Gastroesophageal sphincter (tissue), 4 donors: ENCODE results near the gene TEX264. TPM values are rescaled to one million over a fixed set of nuclear protein-coding genes. Genes with fewer than 3 reads are reported as not detected.

ENCODE experiments used
- ATAC-seq: fragments of 150-250 bp; one replicate; pipeline ENCODE4 v1.9.1; 2016; ENCODE audit warnings: mild to moderate bottlenecking, moderate library complexity
- H3K27ac ChIP-seq, 4 donors: fragments of 200-600 bp; sonication (generic) in 3 of 4; 1 replicate in 3 of 4; 2 replicates in 1 of 4; pipeline ENCODE4 v1.5.1; 2016 to 2019
- H3K27me3 ChIP-seq: fragments of 200-600 bp; sonication (generic); one replicate; pipeline ENCODE4 v1.5.1; 2019
- H3K36me3 ChIP-seq, 2 donors: fragments of 200-600 bp; sonication (generic); one replicate each; pipeline ENCODE4 v1.5.1; 2019; ENCODE audit warnings: control low read depth in 1 of 2
- H3K4me1 ChIP-seq, 3 donors: fragments of 200-600 bp; sonication (generic); 1 replicate in 2 of 3; 2 replicates in 1 of 3; pipeline ENCODE4 v1.5.1; 2016 to 2019; ENCODE audit warnings: control low read depth in 2 of 3
- H3K4me3 ChIP-seq, 2 donors: fragments of 200-600 bp; sonication (generic); one replicate each; pipeline ENCODE4 v1.5.1; 2019; ENCODE audit warnings: mild to moderate bottlenecking in 1 of 2, moderate library complexity in 1 of 2
- H3K9me3 ChIP-seq, 3 donors: fragments of 200-600 bp; sonication (generic); one replicate each; pipeline ENCODE4 v1.5.1; 2017 to 2019; ENCODE audit warnings: control low read depth in 2 of 3
- EP300 ChIP-seq: sonication (generic); formaldehyde crosslinking; IDR thresholded peaks from one replicate; pipeline ENCODE4 v1.6.1; 2017; ENCODE audit warnings: antibody characterized with exemption, mild to moderate bottlenecking
- POLR2A ChIP-seq, 2 donors: fragments of 450-650 bp; IDR thresholded peaks; one replicate each; pipeline ENCODE4 v1.6.1; 2017; ENCODE audit warnings: antibody characterized with exemption in 2 of 2, mild to moderate bottlenecking in 2 of 2, moderate library complexity in 1 of 2
- POLR2AphosphoS5 ChIP-seq: sonication (generic); formaldehyde crosslinking; IDR thresholded peaks from one replicate; pipeline ENCODE4 v1.6.1; 2017; ENCODE audit warnings: antibody characterized with exemption
- WGBS, 2 donors: methylation state at CpG; one replicate each; pipeline ENCODE4 v1.1.5; 2018; ENCODE audit warnings: low coverage in 1 of 2; 5-methylcytosine and 5-hydroxymethylcytosine counted together
- total RNA-seq, 4 donors: library from RNA; depleted of rRNA; stranded (reverse); fragments of >200 nt; gene quantifications; one replicate each; pipeline ENCODE4 v1.1.0, GENCODE V29; 2016
- TF ChIP-seq, protein P1 (sequence below), 4 experiments: fragments of 200-600 bp in 2 of 4; fragments of 450-650 bp in 2 of 4; sonication (generic) in 1 of 4; IDR thresholded peaks; one replicate each; pipeline ENCODE4 v1.5.1; 2017 to 2019; ENCODE audit warnings: antibody characterized with exemption in 4 of 4, mild to moderate bottlenecking in 2 of 4, moderate library complexity in 2 of 4

Gene TEX264
- total RNA-seq, 4 donors from 2014 or later: 43.9 to 67.5 (median 51.4) TPM

DNA sequence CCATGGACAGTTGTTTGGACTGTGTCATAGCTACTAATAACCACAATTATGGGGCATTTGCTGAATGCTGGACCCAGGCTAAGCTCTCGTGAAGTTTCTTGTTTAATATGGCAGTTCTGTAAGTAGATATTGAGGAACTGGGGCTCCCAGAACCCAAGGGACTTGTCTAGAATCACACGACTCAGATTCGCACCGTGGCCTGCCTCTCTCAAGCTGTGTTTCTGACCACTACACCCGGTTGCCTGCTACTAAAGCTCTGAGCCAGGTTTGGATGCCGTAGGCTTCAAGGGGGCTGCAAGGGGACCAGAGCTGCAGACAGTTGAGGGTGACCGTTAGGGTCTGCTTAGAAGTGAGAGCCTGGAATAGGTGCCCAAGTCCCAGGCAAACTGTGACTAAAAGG is 11.5 kb downstream of the TEX264 start:
- H3K27ac ChIP-seq: no peak overlapping the region
- peaks cover 0 to 85% (median 22%) of the 10 kb centered on the region in 3 donors for H3K4me1 ChIP-seq
- no peak for TF ChIP-seq POLR2A (IDR thresholded peaks at IDR 0.05)
- no peak for TF ChIP-seq EP300
- TF ChIP-seq, protein P1, sequence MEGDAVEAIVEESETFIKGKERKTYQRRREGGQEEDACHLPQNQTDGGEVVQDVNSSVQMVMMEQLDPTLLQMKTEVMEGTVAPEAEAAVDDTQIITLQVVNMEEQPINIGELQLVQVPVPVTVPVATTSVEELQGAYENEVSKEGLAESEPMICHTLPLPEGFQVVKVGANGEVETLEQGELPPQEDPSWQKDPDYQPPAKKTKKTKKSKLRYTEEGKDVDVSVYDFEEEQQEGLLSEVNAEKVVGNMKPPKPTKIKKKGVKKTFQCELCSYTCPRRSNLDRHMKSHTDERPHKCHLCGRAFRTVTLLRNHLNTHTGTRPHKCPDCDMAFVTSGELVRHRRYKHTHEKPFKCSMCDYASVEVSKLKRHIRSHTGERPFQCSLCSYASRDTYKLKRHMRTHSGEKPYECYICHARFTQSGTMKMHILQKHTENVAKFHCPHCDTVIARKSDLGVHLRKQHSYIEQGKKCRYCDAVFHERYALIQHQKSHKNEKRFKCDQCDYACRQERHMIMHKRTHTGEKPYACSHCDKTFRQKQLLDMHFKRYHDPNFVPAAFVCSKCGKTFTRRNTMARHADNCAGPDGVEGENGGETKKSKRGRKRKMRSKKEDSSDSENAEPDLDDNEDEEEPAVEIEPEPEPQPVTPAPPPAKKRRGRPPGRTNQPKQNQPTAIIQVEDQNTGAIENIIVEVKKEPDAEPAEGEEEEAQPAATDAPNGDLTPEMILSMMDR (IDR thresholded peaks at IDR 0.05): no peak
- TF ChIP-seq POLR2AphosphoS5: no peak
- peaks cover 0 to 86% of the 10 kb centered on the region in 2 donors for H3K36me3 ChIP-seq
- no peaks in the 10 kb centered on the region for H3K27me3 ChIP-seq
- ATAC-seq: no peak
- WGBS, 2 donors: 61 to 83% methylated on average over 1 to 5 of the region's 7 CpGs
- H3K9me3 ChIP-seq: no peaks in the 10 kb centered on the region
- no peak overlapping the region for H3K4me3 ChIP-seq

DNA sequence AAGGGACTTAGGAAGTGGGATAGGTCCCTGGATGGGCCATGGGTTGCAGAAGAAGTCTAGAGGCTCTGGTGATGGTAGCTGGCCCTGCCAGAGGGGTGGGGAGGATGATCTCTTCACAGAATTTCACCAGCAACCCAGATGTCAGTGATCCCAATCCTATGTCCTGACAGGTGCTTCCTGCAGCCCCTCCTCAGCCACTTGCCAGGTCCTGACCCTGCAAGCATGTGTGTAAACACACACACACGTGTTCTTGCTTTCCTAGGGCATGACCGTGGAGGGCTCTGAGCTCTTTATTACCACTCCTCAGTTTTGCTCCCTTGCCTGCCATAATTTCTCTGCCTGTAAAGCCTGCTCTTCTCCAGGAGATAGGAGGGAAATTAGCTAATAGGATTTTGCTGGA is 12.5 kb downstream of the TEX264 start:
- Histone ChIP-seq H3K27ac (peak overlapping the region in 2 of 4 donors; percentile 50 to 65), H3K27me3 (no peaks in the 10 kb centered on the region), H3K9me3 (no peaks in the 10 kb centered on the region), H3K36me3 (peaks cover 0 to 86% of the 10 kb centered on the region in 2 donors), H3K4me1 (peaks cover 0 to 85% (median 22%) of the 10 kb centered on the region in 3 donors), H3K4me3 (no peak overlapping the region)
- TF ChIP-seq POLR2A (IDR thresholded peaks at IDR 0.05) (no peak), POLR2AphosphoS5 (no peak), EP300 (no peak)
- TF ChIP-seq, protein P1 (IDR thresholded peaks at IDR 0.05): no peak
- 29% methylated on average over 1 of the region's 2 CpGs; no CpG with 5 or more reads in 1 of the 2 donors for WGBS, 2 donors
- no peak for ATAC-seq

DNA sequence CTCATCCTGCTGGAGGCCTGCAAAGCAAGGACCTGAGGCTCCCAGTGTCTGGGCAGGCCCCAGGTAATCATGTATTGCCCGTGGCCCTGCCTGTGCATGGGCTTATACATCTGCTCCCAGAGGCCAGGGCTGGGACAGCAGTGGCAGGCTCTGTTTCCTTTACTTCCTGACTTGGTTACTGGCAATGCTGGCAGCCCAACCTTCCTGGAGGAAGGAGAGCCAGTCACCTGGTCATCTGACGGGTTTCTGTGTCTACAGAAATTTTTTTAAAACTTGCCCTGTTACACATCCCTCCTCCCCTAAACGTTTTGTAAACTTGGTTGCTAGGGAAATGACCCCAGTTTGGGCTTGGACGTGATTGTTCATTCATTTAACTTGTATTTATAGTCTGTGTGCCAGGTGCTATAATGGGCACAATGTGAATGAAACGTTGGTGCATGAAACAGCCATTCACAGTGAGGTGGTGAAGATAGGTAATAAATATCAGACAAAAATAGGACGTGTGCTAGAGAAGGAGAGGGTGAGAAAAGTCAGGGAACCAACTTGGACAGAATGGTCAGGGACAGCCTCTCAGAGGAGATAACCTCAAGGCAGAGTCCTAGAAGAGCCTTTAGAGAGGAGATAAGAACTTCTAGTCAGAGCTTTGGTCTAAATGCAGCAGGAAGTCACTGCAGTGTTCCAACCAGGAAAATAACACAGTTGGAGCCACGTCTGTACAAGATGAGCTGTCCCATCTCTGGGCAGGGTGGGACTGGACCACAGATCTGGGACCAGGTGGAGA is 14.1 kb downstream of the TEX264 start:
- peak overlapping the region in 3 of 4 donors; percentile 65 to 73 (median 71) for H3K27ac ChIP-seq
- no peak overlapping the region for H3K4me3 ChIP-seq
- 28 to 38% methylated on average over 6 to 7 of the region's 7 CpGs for WGBS, 2 donors
- TF ChIP-seq EP300 (no peak), POLR2AphosphoS5 (no peak), POLR2A (IDR thresholded peaks at IDR 0.05) (no peak)
- TF ChIP-seq, protein P1 (IDR thresholded peaks at IDR 0.05): no peak
- H3K9me3 ChIP-seq: no peaks in the 10 kb centered on the region
- no peaks in the 10 kb centered on the region for H3K27me3 ChIP-seq
- peaks cover 0 to 86% of the 10 kb centered on the region in 2 donors for H3K36me3 ChIP-seq
- H3K4me1 ChIP-seq: peaks cover 0 to 77% (median 22%) of the 10 kb centered on the region in 3 donors
- ATAC-seq: peak; percentile 44

DNA sequence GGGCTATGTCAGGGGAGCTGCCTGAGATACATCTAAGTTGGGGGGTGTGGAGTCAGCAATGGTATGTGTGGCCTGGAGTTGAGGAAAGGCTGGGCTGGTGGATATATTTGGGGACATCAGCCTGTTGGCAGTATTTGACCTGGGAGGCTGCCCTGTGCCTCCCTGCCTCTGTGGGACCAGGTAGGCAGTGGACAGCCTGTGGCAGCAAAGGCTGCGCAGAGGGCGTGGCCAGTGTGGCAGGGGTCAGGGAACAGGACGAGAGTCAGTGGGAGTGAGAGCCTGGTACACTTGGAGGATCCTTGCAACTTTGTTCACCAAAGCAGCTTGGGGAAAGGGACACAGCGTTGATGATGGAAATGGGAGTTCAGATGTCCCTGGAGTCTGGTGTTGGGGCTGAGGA is 15.0 kb downstream of the TEX264 start:
- H3K27me3 ChIP-seq: no peaks in the 10 kb centered on the region
- no peak for ATAC-seq
- 79% methylated on average over 4 of the region's 4 CpGs; no CpG with 5 or more reads in 1 of the 2 donors for WGBS, 2 donors
- H3K27ac ChIP-seq: peak overlapping the region in 3 of 4 donors; percentile 65 to 73 (median 71)
- H3K9me3 ChIP-seq: no peaks in the 10 kb centered on the region
- H3K4me3 ChIP-seq: no peak overlapping the region
- H3K4me1 ChIP-seq: peaks cover 0 to 68% (median 14%) of the 10 kb centered on the region in 3 donors
- TF ChIP-seq EP300: no peak
- TF ChIP-seq POLR2AphosphoS5: no peak
- peaks cover 0 to 86% of the 10 kb centered on the region in 2 donors for H3K36me3 ChIP-seq

DNA sequence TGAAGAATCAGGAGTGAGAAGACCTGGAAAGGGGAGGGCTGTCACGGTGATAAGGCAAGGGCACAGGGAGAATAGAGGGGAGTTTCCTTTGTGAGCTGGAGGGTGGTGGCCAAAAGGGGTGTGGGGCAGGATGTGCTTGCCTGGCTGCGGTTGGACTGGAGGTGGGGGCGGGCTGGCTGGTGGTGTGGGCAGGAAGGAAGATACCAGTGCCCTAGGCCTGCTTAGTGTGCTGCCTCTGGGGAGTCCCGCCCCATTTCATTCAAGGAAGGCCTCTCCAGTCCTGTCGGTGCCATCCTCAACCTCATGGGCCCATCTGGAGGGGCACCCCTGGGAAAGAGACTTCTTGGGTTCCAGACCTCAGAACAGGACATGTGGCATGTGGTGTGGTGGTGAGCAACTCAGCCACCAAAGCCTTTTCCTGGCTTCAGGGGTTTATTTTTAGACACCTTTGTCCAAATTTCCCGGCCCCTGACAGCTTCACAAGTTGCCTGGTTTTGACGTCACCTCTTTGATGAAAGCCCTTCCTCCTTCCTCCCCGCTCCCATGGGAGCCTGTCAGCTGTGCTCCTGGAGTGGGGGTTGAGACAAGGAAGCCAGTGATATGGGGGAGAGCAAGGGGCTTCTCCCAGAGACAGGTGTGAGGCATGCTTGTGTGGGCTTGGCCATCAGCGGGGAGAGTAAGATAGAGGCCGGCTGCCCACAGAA is 15.6 kb downstream of the TEX264 start:
- WGBS, 2 donors: 0 to 66% methylated on average over 1 to 5 of the region's 10 CpGs
- TF ChIP-seq, protein P1 (IDR thresholded peaks at IDR 0.05): no peak
- TF ChIP-seq POLR2AphosphoS5: no peak
- TF ChIP-seq POLR2A (IDR thresholded peaks at IDR 0.05): no peak
- no peak for TF ChIP-seq EP300
- no peaks in the 10 kb centered on the region for H3K27me3 ChIP-seq
- no peak overlapping the region for H3K4me3 ChIP-seq
- no peaks in the 10 kb centered on the region for H3K9me3 ChIP-seq
- peak; percentile 54 for ATAC-seq
- H3K4me1 ChIP-seq: peaks cover 0 to 62% (median 8%) of the 10 kb centered on the region in 3 donors
- H3K36me3 ChIP-seq: peaks cover 0 to 86% of the 10 kb centered on the region in 2 donors
- H3K27ac ChIP-seq: peak overlapping the region in 3 of 4 donors; percentile 65 to 73 (median 71)
